Right atrium auricular region (tissue), 2 donors: ENCODE measurements around the gene MAN2A1. TPM values are rescaled to one million over a fixed set of nuclear protein-coding genes. Genes with fewer than 3 reads are reported as not detected.

ENCODE experiments used
- DNase-seq: peaks from one replicate; pipeline ENCODE4 v3.0.0-alpha.2; 2019; ENCODE audit warnings: low spot score
- H3K27ac ChIP-seq, 2 donors: fragments of 200-600 bp; sonication (generic); 1 replicate in 1 of 2; 2 replicates in 1 of 2; pipeline ENCODE4 v1.5.1; 2016 to 2019
- H3K27me3 ChIP-seq, 2 donors: fragments of 200-600 bp; sonication (generic); one replicate each; pipeline versions ENCODE4 v1.5.1 to v1.6.0; 2017 to 2019
- H3K36me3 ChIP-seq: fragments of 200-600 bp; sonication (generic); one replicate; pipeline ENCODE4 v1.5.1; 2016
- H3K4me1 ChIP-seq, 2 donors: fragments of 200-600 bp; sonication (generic); one replicate each; pipeline versions ENCODE4 v1.5.1 to v1.6.0; 2017 to 2019
- H3K4me3 ChIP-seq, 2 donors: fragments of 200-600 bp; sonication (generic); 1 replicate in 1 of 2; 2 replicates in 1 of 2; pipeline ENCODE4 v1.5.1; 2017 to 2019; ENCODE audit warnings: mild to moderate bottlenecking in 1 of 2, moderate library complexity in 1 of 2
- H3K9me3 ChIP-seq, 2 donors: fragments of 200-600 bp; sonication (generic); one replicate each; pipeline ENCODE4 v1.5.1; 2019
- CTCF ChIP-seq, 2 donors: fragments of 200-600 bp; sonication (generic); IDR thresholded peaks; one replicate each; pipeline ENCODE4 v1.5.1; 2019; ENCODE audit warnings: antibody characterized with exemption in 2 of 2
- total RNA-seq, 2 donors: library from RNA; depleted of rRNA; stranded (reverse); fragments of >200 nt; gene quantifications; one replicate each; pipeline ENCODE4 v1.1.0, GENCODE V29; 2016

Gene MAN2A1
- total RNA-seq, 2 donors from 2014 or later, result 10.0 to 10.4 TPM

- no peak for TF ChIP-seq CTCF (IDR thresholded peaks at IDR 0.05)
- H3K4me3 ChIP-seq, result no peak overlapping the region
- no peaks in the 10 kb centered on the region for H3K4me1 ChIP-seq
- no peak for DNase-seq
- H3K27ac ChIP-seq, result no peak overlapping the region
- H3K36me3 ChIP-seq, result peaks cover 8% of the 10 kb centered on the region
- no peaks in the 10 kb centered on the region for H3K9me3 ChIP-seq
- H3K27me3 ChIP-seq, result no peaks in the 10 kb centered on the region
Measured at GRCh38 chr5:109767184-109767995, 77.7 kb downstream of the MAN2A1 start.

- H3K27me3 ChIP-seq, result no peaks in the 10 kb centered on the region
- no peak for DNase-seq
- H3K27ac ChIP-seq, result no peak overlapping the region
- H3K9me3 ChIP-seq, result no peaks in the 10 kb centered on the region
- TF ChIP-seq CTCF (IDR thresholded peaks at IDR 0.05), result no peak
- peaks cover 2% of the 10 kb centered on the region for H3K36me3 ChIP-seq
- no peak overlapping the region for H3K4me3 ChIP-seq
- no peaks in the 10 kb centered on the region for H3K4me1 ChIP-seq
Measured at GRCh38 chr5:109767997-109768396, 78.3 kb downstream of the MAN2A1 start.

- no peaks in the 10 kb centered on the region for H3K27me3 ChIP-seq
Measured at GRCh38 chr5:109769597-109770291, 80.0 kb downstream of the MAN2A1 start.

GRCh38 chr5:109775130-109775529 lies 85.4 kb downstream of the MAN2A1 start:
- no peak overlapping the region for H3K4me3 ChIP-seq
- no peak for TF ChIP-seq CTCF (IDR thresholded peaks at IDR 0.05)
- H3K27me3 ChIP-seq, result no peaks in the 10 kb centered on the region
- no peak for DNase-seq
- no peaks in the 10 kb centered on the region for H3K36me3 ChIP-seq
- H3K9me3 ChIP-seq, result no peaks in the 10 kb centered on the region
- H3K4me1 ChIP-seq, result no peaks in the 10 kb centered on the region
- no peak overlapping the region for H3K27ac ChIP-seq

More at GRCh38 chr5:109769597-109770291, 80.0 kb downstream of the MAN2A1 start:
- TF ChIP-seq CTCF (IDR thresholded peaks at IDR 0.05), result no peak
- Histone ChIP-seq H3K4me1 (no peaks in the 10 kb centered on the region), H3K36me3 (no peaks in the 10 kb centered on the region), H3K4me3 (no peak overlapping the region), H3K27ac (no peak overlapping the region), H3K9me3 (no peaks in the 10 kb centered on the region)
- DNase-seq, result no peak

- Histone ChIP-seq H3K9me3 (no peaks in the 10 kb centered on the region), H3K4me3 (no peak overlapping the region), H3K27me3 (no peaks in the 10 kb centered on the region), H3K4me1 (no peaks in the 10 kb centered on the region), H3K27ac (no peak overlapping the region), H3K36me3 (no peaks in the 10 kb centered on the region)
- DNase-seq, result no peak
- TF ChIP-seq CTCF (IDR thresholded peaks at IDR 0.05), result no peak
Measured at GRCh38 chr5:109779036-109779735, 89.5 kb downstream of the MAN2A1 start.
